Effector memory CD4-positive, alpha-beta T cell (primary cell): ENCODE measurements around the gene STIMATE.

ENCODE experiments used
- DNase-seq, 3 donors: peaks; one replicate each; pipeline ENCODE4 v3.0.0-alpha.2; 2020
- H3K27ac ChIP-seq: 2 replicates; pipeline ENCODE4 v1.7.0; 2013; ENCODE audit warnings: mild to moderate bottlenecking, low read length, moderate library complexity; ENCODE audit not compliant: insufficient read depth, poor library complexity, severe bottlenecking
- H3K27me3 ChIP-seq: replicated peaks from 2 replicates; pipeline ENCODE4 v1.7.0; 2013; ENCODE audit warnings: mild to moderate bottlenecking, low read length; ENCODE audit not compliant: insufficient read depth, control insufficient read depth, poor library complexity, severe bottlenecking
- H3K36me3 ChIP-seq: 2 replicates; pipeline ENCODE4 v1.7.0; 2013; ENCODE audit warnings: mild to moderate bottlenecking, low read length, moderate library complexity; ENCODE audit not compliant: control insufficient read depth, insufficient read depth
- H3K4me1 ChIP-seq: 2 replicates; pipeline ENCODE4 v1.7.0; 2013; ENCODE audit warnings: low read length, mild to moderate bottlenecking; ENCODE audit not compliant: control insufficient read depth, insufficient read depth, poor library complexity, severe bottlenecking
- H3K4me3 ChIP-seq: 2 replicates; pipeline ENCODE4 v1.7.0; 2013; ENCODE audit warnings: low read length, low read depth, mild to moderate bottlenecking; ENCODE audit not compliant: insufficient read depth, poor library complexity, severe bottlenecking
- H3K9me3 ChIP-seq: 2 replicates; pipeline ENCODE4 v1.7.0; 2013; ENCODE audit warnings: mild to moderate bottlenecking, low read length, moderate library complexity; ENCODE audit not compliant: control insufficient read depth

The STIMATE gene

DNA sequence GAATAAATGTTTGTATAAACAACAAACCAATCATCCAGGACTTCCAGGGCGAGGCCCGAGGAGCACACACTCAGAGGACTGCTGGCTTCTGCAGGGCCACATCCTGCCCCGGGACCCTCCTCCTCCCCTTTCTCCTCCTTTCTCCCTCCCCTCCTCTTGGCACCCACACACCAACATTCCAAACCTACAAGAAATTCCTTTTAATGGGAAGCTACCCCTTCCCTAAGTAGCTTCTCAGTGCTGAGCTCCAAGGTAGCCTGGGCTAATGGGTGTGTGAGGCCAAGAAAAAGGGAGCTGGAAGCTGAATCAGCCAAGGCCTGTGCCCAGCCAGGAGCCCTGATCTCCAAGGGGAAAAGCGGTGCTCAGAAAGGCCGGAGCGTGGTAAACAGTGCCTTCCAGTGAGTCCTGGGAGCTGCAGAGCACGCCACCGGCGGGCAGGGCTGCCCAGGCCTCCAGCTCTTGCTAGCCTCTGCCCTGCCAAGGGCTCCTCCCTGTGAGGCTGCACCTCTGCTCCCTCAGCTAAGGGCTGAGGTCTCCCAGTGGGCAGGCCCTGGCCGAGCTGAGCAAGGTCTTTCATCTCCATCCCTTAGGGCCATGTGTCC, 98.9 kb downstream of the STIMATE start:
- Histone ChIP-seq H3K4me3 (no peak overlapping the region), H3K9me3 (no peaks in the 10 kb centered on the region), H3K27me3 (no peaks in the 10 kb centered on the region), H3K27ac (no peak overlapping the region), H3K36me3 (no peaks in the 10 kb centered on the region), H3K4me1 (no peaks in the 10 kb centered on the region)
- DNase-seq, result no peak

DNA sequence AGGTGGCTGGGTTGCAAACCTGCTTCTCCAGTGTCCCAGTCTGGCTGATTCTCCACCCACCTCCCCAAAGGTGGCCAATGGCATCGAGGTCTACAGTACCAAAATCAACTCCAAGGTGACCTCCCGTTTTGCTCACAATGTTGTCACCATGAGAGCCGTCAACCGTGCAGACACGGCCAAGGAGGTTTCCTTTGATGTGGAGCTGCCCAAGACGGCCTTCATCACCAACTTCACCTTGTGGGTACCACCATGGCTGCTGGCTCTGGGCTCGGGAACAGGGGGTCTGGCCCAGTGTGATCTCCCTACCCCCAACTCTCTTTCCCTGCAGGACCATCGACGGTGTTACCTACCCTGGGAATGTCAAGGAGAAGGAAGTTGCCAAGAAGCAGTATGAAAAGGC, 100.9 kb downstream of the STIMATE start:
- Histone ChIP-seq H3K36me3 (no peaks in the 10 kb centered on the region), H3K9me3 (no peaks in the 10 kb centered on the region), H3K27me3 (no peaks in the 10 kb centered on the region), H3K27ac (no peak overlapping the region), H3K4me1 (no peaks in the 10 kb centered on the region), H3K4me3 (no peak overlapping the region)
- no peak for DNase-seq

DNA sequence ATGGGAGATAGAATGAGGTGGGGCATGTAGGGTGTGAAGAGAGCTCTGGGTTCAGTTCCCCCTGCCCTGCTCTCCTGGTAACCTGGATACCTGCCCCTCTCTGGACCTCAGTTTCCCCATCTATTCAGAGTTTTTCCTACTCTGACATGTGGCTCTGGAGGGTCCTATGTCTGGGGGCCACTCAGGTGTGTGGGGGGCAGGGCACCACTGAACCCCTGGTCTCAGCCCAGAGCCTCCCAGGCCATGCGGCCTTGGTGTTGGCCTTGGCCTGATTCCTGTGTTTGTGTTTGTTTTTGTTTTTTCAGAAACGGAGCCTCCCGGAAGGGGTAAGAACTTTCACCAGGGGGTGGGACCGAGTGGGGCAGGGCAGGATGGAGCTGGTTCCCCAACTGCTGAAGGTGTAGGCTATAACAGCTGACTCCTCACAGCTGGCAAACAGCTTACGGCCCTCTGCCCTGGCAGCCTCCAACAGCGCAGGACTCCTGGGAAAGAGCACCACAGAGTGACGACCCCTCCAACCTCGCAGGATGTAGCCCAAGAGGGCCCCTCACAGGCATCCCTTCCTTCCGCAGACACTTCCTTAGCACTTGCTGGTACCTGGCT, 101.9 kb downstream of the STIMATE start:
- no peaks in the 10 kb centered on the region for H3K36me3 ChIP-seq
- no peaks in the 10 kb centered on the region for H3K4me1 ChIP-seq
- H3K9me3 ChIP-seq, result no peaks in the 10 kb centered on the region
- no peaks in the 10 kb centered on the region for H3K27me3 ChIP-seq
- H3K4me3 ChIP-seq, result no peak overlapping the region
- H3K27ac ChIP-seq, result no peak overlapping the region
- no peak for DNase-seq

- DNase-seq, result no peak
- Histone ChIP-seq H3K9me3 (no peaks in the 10 kb centered on the region), H3K4me3 (no peak within 1 kb of the TSS), H3K27ac (no peak within 1 kb of the TSS), H3K36me3 (no peaks in the 10 kb centered on the region), H3K27me3 (no peaks in the 10 kb centered on the region), H3K4me1 (no peaks in the 10 kb centered on the region)
Measured at GRCh38 chr3:52794612-52795099, 102.7 kb downstream of the STIMATE start, which contains the start of gene ITIH3. Gene ITIH3 (plus strand): TSS chr3:52794796. CDS start chr3:52794804, 8 bp downstream.

DNA sequence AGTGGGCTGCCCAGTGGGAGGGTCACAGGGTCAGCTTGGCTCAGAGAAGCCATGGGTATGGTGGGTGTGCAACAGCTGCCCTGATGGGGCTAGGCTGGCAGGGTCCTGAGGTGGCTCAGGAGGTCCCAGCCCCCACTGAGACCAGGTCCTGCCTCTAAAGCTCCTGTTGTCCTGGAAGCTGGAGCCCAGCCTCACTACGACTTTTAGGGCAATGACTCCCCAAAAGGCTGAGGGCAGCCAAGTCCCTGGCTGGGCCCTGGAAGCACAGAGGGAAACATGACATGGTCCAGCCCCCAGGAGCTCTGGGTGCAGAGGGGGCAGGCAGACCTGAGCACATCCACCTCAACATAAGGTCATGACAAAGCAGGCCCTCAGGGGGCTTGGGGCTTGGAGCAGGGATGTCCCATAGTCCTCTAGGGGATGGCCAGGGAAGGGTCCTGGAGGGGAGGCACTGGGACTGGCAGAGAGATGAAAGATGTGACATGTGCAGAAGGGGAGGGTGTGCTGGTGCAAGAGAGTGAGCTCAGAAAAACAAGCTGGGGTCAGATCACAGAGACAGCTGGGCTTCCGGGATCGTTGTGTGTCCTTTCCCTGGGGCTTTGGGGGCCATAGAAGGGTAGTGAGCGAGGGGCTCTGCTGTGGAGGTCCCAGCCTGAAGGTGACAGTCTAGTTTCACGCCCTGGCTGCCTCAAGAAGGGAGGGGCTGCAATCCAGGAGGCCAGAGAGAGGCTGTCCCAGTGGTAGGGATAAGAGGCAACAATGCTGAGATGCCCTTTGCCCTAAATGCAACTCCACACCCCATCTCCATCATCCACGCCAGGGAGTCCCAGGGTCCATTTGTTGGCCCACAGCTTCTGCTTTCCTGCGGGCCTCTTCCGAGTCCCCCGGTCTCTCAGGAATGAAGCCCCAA, 103.4 kb downstream of the STIMATE start:
- Histone ChIP-seq H3K27ac (no peak overlapping the region), H3K36me3 (no peaks in the 10 kb centered on the region), H3K27me3 (no peaks in the 10 kb centered on the region), H3K4me1 (no peaks in the 10 kb centered on the region), H3K4me3 (no peak overlapping the region), H3K9me3 (no peaks in the 10 kb centered on the region)
- DNase-seq, result no peak

- Histone ChIP-seq H3K27me3 (no peaks in the 10 kb centered on the region), H3K4me3 (no peak overlapping the region), H3K27ac (no peak overlapping the region), H3K4me1 (no peaks in the 10 kb centered on the region), H3K36me3 (no peaks in the 10 kb centered on the region), H3K9me3 (no peaks in the 10 kb centered on the region)
- no peak for DNase-seq
Measured at GRCh38 chr3:52792961-52793695, 104.2 kb downstream of the STIMATE start.

GRCh38 chr3:52792413-52792812, 104.9 kb downstream of the STIMATE start:
- H3K36me3 ChIP-seq, result no peaks in the 10 kb centered on the region
- DNase-seq, result no peak
- H3K4me3 ChIP-seq, result no peak overlapping the region
- H3K27me3 ChIP-seq, result no peaks in the 10 kb centered on the region
- no peak overlapping the region for H3K27ac ChIP-seq
- H3K4me1 ChIP-seq, result no peaks in the 10 kb centered on the region
- H3K9me3 ChIP-seq, result no peaks in the 10 kb centered on the region

- Histone ChIP-seq H3K9me3 (no peaks in the 10 kb centered on the region), H3K4me3 (no peak overlapping the region), H3K36me3 (no peaks in the 10 kb centered on the region), H3K27me3 (no peaks in the 10 kb centered on the region), H3K4me1 (no peaks in the 10 kb centered on the region), H3K27ac (no peak overlapping the region)
- DNase-seq, result no peak
Measured at GRCh38 chr3:52791928-52792327, 105.4 kb downstream of the STIMATE start.

DNA sequence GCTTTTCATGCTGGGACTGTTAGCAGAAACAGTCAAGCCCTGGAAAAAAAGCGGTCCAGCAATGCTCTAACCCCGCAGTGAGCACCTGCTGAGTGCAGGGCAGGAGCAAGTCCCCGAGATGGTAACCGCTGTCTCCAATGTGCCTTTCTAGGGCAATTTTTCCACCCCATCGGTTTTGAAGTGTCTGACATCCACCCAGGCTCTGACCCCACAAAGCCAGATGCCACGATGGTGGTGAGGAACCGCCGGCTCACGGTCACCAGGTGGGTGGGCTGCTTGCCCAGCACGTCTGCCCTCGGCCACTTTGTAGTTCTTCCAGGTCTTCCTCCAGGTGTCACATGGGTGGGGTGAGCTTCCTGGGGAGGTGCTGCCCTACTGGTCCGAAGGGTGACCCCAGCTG, 106.0 kb downstream of the STIMATE start:
- Histone ChIP-seq H3K27me3 (no peaks in the 10 kb centered on the region), H3K4me3 (no peak overlapping the region), H3K9me3 (no peaks in the 10 kb centered on the region), H3K36me3 (no peaks in the 10 kb centered on the region), H3K27ac (no peak overlapping the region), H3K4me1 (no peaks in the 10 kb centered on the region)
- no peak for DNase-seq
